HEK293 (cell line): ENCODE data around the gene GPR179.
A peak's percentile ranks its signal among the peaks of the same experiment; 100 is the strongest.

Experiments
- KLF16 ChIP-seq: fragments of 450-650 bp; formaldehyde crosslinking; IDR thresholded peaks from 2 replicates; pipeline ENCODE4 v1.5.1; 2017; ENCODE audit warnings: missing biosample characterization, missing genetic modification characterization
- ZNF10 ChIP-seq: fragments of 450-650 bp; formaldehyde crosslinking; IDR thresholded peaks from 2 replicates; pipeline ENCODE4 v1.5.1; 2017; ENCODE audit warnings: missing biosample characterization, missing genetic modification characterization
- ZNF23 ChIP-seq: fragments of 450-650 bp; formaldehyde crosslinking; IDR thresholded peaks from 2 replicates; pipeline ENCODE4 v1.5.1; 2016; ENCODE audit warnings: missing biosample characterization, missing genetic modification characterization, borderline replicate concordance
- ZNF292 ChIP-seq: fragments of 450-650 bp; formaldehyde crosslinking; IDR thresholded peaks from 2 replicates; pipeline ENCODE4 v1.5.1; 2016; ENCODE audit warnings: low read depth, missing biosample characterization, missing genetic modification characterization, borderline replicate concordance
- TF ChIP-seq, protein P1 (sequence below): fragments of 450-650 bp; formaldehyde crosslinking; IDR thresholded peaks from 2 replicates; pipeline ENCODE4 v1.5.1; 2016; ENCODE audit warnings: missing biosample characterization, missing genetic modification characterization

DNA sequence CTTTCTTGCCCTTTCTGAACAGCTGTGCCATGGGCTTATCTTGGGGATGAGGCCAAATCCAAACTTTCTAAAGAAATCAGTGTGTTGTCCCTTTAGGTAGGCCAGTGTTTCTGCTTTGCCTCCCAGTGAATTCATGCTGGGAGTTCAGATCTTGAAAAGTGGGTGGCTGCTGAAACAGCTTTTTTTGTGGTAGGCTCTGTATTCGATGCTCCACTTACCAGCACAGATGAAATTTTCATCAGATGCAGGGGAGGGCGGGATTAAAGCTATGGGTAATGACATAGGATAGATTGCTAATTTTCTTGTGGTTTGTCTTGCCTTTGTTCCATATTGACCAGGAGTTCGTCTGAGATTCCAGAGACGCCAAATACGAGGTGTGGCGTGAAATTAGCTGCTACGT, 10.7 kb upstream of the GPR179 start:
- TF ChIP-seq, protein P1, sequence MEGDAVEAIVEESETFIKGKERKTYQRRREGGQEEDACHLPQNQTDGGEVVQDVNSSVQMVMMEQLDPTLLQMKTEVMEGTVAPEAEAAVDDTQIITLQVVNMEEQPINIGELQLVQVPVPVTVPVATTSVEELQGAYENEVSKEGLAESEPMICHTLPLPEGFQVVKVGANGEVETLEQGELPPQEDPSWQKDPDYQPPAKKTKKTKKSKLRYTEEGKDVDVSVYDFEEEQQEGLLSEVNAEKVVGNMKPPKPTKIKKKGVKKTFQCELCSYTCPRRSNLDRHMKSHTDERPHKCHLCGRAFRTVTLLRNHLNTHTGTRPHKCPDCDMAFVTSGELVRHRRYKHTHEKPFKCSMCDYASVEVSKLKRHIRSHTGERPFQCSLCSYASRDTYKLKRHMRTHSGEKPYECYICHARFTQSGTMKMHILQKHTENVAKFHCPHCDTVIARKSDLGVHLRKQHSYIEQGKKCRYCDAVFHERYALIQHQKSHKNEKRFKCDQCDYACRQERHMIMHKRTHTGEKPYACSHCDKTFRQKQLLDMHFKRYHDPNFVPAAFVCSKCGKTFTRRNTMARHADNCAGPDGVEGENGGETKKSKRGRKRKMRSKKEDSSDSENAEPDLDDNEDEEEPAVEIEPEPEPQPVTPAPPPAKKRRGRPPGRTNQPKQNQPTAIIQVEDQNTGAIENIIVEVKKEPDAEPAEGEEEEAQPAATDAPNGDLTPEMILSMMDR (tag by site-specific recombination) = no peak
- TF ChIP-seq ZNF292 (tag by site-specific recombination) = no peak
- no peak for TF ChIP-seq KLF16 (tag by site-specific recombination)
- TF ChIP-seq ZNF23 (tag by site-specific recombination) = no peak
- TF ChIP-seq ZNF10 = peak; percentile 50
